HCT116 (cell line): ENCODE measurements around the gene SUCLG2.

Experiments used
- CTCF ChIP-seq, 3 experiments: fragments of 200-600 bp in 1 of 3; sonication (generic) in 1 of 3; IDR thresholded peaks in 2 of 3; conservative IDR thresholded peaks in 1 of 3; 2 replicates each; pipeline ENCODE4 v1.5.1; 2012 to 2017; ENCODE audit warnings: low read depth in 2 of 3, low read length in 2 of 3, antibody characterized with exemption in 1 of 3, borderline replicate concordance in 1 of 3, control low read depth in 1 of 3, mild to moderate bottlenecking in 1 of 3, mixed read lengths in 1 of 3, mixed run types in 1 of 3, moderate library complexity in 1 of 3; ENCODE audit not compliant: insufficient read depth in 1 of 3
- EGR1 ChIP-seq: IDR thresholded peaks from 2 replicates; pipeline ENCODE4 v1.6.1; 2012; ENCODE audit warnings: low read depth
- MAX ChIP-seq: IDR thresholded peaks from 2 replicates; pipeline ENCODE4 v1.6.1; 2012
- POLR2A ChIP-seq: IDR thresholded peaks from 2 replicates; pipeline ENCODE4 v1.7.0; 2011; ENCODE audit warnings: borderline replicate concordance; ENCODE audit not compliant: insufficient read depth, insufficient read length; ENCODE audit errors: extremely low read depth
- RAD21 ChIP-seq: IDR thresholded peaks from 2 replicates; pipeline ENCODE4 v1.6.1; 2012; ENCODE audit warnings: low read depth, mild to moderate bottlenecking
- REST ChIP-seq: IDR thresholded peaks from 2 replicates; pipeline ENCODE4 v1.6.1; 2012; ENCODE audit warnings: low read depth
- SRF ChIP-seq: IDR thresholded peaks from 2 replicates; pipeline ENCODE4 v1.6.1; 2012; ENCODE audit warnings: low read depth
- ZFX ChIP-seq: fragments of 450-650 bp; IDR thresholded peaks from 2 replicates; pipeline ENCODE4 v1.6.1; 2017

GRCh38 chr3:67616046-67616445, 38.4 kb downstream of the SUCLG2 start:
- TF ChIP-seq CTCF (IDR thresholded peaks at IDR 0.05 in 2 of 3, conservative IDR thresholded peaks at IDR 0.05 in 1 of 3; ENCODE audit: borderline replicate concordance in 1 of 3, insufficient read depth in 1 of 3, low read depth in 2 of 3, low read length in 2 of 3), result no peak
- TF ChIP-seq REST, result no peak
- TF ChIP-seq MAX, result no peak
- no peak for TF ChIP-seq POLR2A
- TF ChIP-seq SRF, result no peak
- no peak for TF ChIP-seq RAD21
- TF ChIP-seq ZFX, result no peak
- TF ChIP-seq EGR1, result no peak
